ENCODE data around the gene UBTD2. TPM values are rescaled to one million over a fixed set of nuclear protein-coding genes. Genes with fewer than 3 reads are reported as not detected.

The UBTD2 gene
- total and polyA plus RNA-seq, 10 of the 15 experiments (the other 5 are each of a cell fraction or from before 2014, with no cell fraction given) = 7.7 to 30.5 (median 19.4) TPM

DNA sequence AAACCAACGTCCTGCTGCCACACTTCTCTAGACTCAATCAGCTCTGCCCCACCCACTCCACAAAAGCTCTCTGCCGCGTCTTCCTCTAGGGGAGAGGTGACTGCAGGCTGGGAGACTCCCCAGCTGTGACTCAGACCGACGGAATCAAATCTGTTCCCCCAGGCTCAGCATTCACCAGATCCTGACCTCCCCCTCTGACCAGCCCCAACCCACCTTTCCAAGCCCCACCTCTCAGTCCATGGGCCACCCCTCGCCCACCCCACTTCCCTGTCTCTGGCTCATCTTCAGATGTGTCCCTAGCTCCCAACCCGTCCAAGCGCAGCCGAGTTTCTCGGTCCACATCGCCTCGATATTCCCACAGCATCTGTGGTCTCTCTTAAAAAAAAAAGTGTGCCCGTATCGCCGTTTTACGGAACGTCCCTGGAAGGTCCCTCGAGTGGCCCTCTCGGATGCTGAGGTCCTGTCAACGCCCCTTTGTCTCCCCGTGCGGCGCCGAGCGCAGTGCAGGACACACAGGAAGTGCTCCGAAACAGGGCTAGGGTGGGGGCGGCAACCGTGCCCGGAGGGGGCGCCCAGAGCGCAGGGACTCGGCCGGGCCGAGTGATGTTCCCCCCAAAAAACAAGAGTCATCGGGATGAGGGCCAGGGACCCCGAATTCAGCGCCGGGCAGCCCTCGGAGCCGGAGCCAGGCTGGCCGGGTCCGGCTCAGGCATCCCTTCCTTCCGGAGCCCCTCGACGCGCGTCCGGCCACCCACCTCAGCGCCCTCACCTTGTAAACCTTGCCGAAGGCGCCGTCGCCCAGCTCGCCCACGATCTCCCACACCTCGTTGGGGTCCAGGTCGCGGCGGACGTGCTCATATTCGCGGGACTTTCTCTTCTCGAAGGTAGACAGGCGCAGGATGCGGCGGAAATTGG, 96.2 kb downstream of the UBTD2 start:
- Histone ChIP-seq H3K36me3 (ENCODE audit: control insufficient read depth in 2 of 2, insufficient read depth in 2 of 2, low read length in 1 of 2) (peaks cover 0 to 2% of the 10 kb centered on the region in 2 experiments; a peak in 1 of 4 replicates), H3K4me1 (ENCODE audit: control insufficient read depth, insufficient read depth, low read length) (peaks cover 27% of the 10 kb centered on the region), H3K27me3 (replicated peaks in 1 of 2; ENCODE audit: control insufficient read depth in 2 of 2, insufficient read depth in 2 of 2, low read length in 1 of 2) (no peaks in the 10 kb centered on the region), H2AFZ (ENCODE audit: control insufficient read depth, low read depth, low read length) (peak overlapping the region; percentile 82), H3K79me2 (ENCODE audit: control insufficient read depth, insufficient read depth, low read length) (peaks cover 55% of the 10 kb centered on the region), H3K9ac (ENCODE audit: control insufficient read depth, insufficient read depth, low read length) (peak overlapping the region; percentile 95), H3K4me3 (peak overlapping the region; percentile 89), H3K27ac (ENCODE audit: control insufficient read depth, insufficient read depth) (peak overlapping the region; percentile 68), H3K4me2 (ENCODE audit: control insufficient read depth, insufficient read depth) (peak overlapping the region; percentile 73), H4K20me1 (ENCODE audit: control insufficient read depth, insufficient read depth) (no peaks in the 10 kb centered on the region), H3K9me3 (replicated peaks; ENCODE audit: control insufficient read depth, insufficient read depth, low read length) (no peaks in the 10 kb centered on the region)
- in situ Hi-C loops (cut with MboI) = loop anchor here (5.0 kb wide), 1 partner anchor 180 kb away; the partner anchor contains the start of gene FBXW11
- POLR2A ChIA-PET = interaction anchor here (0.5 to 8.0 kb wide), 15 partner anchors 9 to 768 kb away, joined by 3 to 115 read pairs (median 5); partner anchors contain the start of genes FBXW11 and UBTD2
- intact Hi-C loops (cut with micrococcal nuclease; ENCODE audit: unreplicated experiment) = loop anchor here (1.0 to 10.0 kb wide), 8 partner anchors 13 to 275 kb away; partner anchors contain the start of gene FBXW11
- FAIRE-seq (no peak), ATAC-seq (peak; percentile 64), DNase-seq (ENCODE audit: low read depth, low spot score) (no peak)
- SMC1A ChIA-PET (ENCODE audit: uncharacterized antibody, unreplicated experiment) = interaction anchor here (0.7 to 10.5 kb wide), 20 partner anchors 9 to 277 kb away, joined by 3 to 165 read pairs (median 5); partner anchors contain the start of genes FBXW11 and UBTD2
- RAD21 ChIA-PET (ENCODE audit: unreplicated experiment) = interaction anchor here (0.7 to 7.7 kb wide), 26 partner anchors 13 to 275 kb away, joined by 3 to 158 read pairs (median 6); partner anchors contain the start of genes FBXW11 and UBTD2
- WGBS (ENCODE audit: insufficient coverage, insufficient replicate concordance, low lambda C conversion rate, missing lambda C conversion rate) = under 1% methylated on average over 64 of the region's 66 CpGs
- BruUV-seq (replicated peaks) = TSS peak; percentile 68
- CTCF ChIA-PET = interaction anchor here (0.6 to 8.0 kb wide), 22 partner anchors 9 to 278 kb away, joined by 3 to 162 read pairs (median 4); partner anchors contain the start of gene FBXW11
- TF ChIP-seq, protein P1, sequence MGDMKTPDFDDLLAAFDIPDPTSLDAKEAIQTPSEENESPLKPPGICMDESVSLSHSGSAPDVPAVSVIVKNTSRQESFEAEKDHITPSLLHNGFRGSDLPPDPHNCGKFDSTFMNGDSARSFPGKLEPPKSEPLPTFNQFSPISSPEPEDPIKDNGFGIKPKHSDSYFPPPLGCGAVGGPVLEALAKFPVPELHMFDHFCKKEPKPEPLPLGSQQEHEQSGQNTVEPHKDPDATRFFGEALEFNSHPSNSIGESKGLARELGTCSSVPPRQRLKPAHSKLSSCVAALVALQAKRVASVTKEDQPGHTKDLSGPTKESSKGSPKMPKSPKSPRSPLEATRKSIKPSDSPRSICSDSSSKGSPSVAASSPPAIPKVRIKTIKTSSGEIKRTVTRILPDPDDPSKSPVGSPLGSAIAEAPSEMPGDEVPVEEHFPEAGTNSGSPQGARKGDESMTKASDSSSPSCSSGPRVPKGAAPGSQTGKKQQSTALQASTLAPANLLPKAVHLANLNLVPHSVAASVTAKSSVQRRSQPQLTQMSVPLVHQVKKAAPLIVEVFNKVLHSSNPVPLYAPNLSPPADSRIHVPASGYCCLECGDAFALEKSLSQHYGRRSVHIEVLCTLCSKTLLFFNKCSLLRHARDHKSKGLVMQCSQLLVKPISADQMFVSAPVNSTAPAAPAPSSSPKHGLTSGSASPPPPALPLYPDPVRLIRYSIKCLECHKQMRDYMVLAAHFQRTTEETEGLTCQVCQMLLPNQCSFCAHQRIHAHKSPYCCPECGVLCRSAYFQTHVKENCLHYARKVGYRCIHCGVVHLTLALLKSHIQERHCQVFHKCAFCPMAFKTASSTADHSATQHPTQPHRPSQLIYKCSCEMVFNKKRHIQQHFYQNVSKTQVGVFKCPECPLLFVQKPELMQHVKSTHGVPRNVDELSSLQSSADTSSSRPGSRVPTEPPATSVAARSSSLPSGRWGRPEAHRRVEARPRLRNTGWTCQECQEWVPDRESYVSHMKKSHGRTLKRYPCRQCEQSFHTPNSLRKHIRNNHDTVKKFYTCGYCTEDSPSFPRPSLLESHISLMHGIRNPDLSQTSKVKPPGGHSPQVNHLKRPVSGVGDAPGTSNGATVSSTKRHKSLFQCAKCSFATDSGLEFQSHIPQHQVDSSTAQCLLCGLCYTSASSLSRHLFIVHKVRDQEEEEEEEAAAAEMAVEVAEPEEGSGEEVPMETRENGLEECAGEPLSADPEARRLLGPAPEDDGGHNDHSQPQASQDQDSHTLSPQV (IDR thresholded peaks at IDR 0.05) = no peak
- TF ChIP-seq GATAD2B (conservative IDR thresholded peaks at IDR 0.05; ENCODE audit: low read depth) (0 out of 2 replicates have a peak, but pooled peaks have one; percentile 82), IKZF2 (IDR thresholded peaks at IDR 0.05) (peak; percentile 45 to 47; a peak in 3 of 4 replicates), EGR1 (IDR thresholded peaks at IDR 0.05; ENCODE audit: borderline replicate concordance in 1 of 2, low read depth in 2 of 2, low read length in 2 of 2) (peak in 1 of 2 experiments; percentile 48; a peak in 1 of 3 replicates), BHLHE40 (IDR thresholded peaks at IDR 0.05; ENCODE audit: borderline replicate concordance in 1 of 2, low read depth in 2 of 2, low read length in 1 of 2) (peak in 1 of 2 experiments; percentile 62; a peak in 2 of 4 replicates), GABPA (IDR thresholded peaks at IDR 0.05; ENCODE audit: low read depth) (no peak), POU2F2 (IDR thresholded peaks at IDR 0.05; ENCODE audit: borderline replicate concordance, low read depth, low read length) (peak; percentile 17; the same call in 1 of the 3 replicates), SPI1 (IDR thresholded peaks at IDR 0.05; ENCODE audit: borderline replicate concordance, insufficient read depth, low read depth, low read length) (peak; percentile 42; the same call in 1 of the 2 replicates), SRF (IDR thresholded peaks at IDR 0.05; ENCODE audit: low read depth in 2 of 2, low read length in 2 of 2) (no peak), ZSCAN29 (IDR thresholded peaks at IDR 0.05) (0 out of 2 replicates have a peak, but pooled peaks have one; percentile 14), RAD21 (IDR thresholded peaks at IDR 0.05; ENCODE audit: insufficient read depth, low read depth, low read length) (peak; percentile 29; the same call in 1 of the 2 replicates), MTA2 (IDR thresholded peaks at IDR 0.05; ENCODE audit: low read depth) (0 out of 2 replicates have a peak, but pooled peaks have one; percentile 19), ETV6 (conservative IDR thresholded peaks at IDR 0.05 in 1 of 2, IDR thresholded peaks at IDR 0.05 in 1 of 2; ENCODE audit: borderline replicate concordance in 1 of 2, low read depth in 1 of 2) (peak in 1 of 2 experiments; percentile 37; a peak in 1 of 4 replicates)
- TF ChIP-seq, protein P2, sequence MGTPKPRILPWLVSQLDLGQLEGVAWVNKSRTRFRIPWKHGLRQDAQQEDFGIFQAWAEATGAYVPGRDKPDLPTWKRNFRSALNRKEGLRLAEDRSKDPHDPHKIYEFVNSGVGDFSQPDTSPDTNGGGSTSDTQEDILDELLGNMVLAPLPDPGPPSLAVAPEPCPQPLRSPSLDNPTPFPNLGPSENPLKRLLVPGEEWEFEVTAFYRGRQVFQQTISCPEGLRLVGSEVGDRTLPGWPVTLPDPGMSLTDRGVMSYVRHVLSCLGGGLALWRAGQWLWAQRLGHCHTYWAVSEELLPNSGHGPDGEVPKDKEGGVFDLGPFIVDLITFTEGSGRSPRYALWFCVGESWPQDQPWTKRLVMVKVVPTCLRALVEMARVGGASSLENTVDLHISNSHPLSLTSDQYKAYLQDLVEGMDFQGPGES (IDR thresholded peaks at IDR 0.05) = no peak
